Upper lobe of left lung (tissue), 4 donors: ENCODE data around the gene STRADB.

Experiments
- EP300 ChIP-seq, 4 donors: sonication (generic); formaldehyde crosslinking; IDR thresholded peaks; one replicate each; pipeline ENCODE4 v1.5.1; 2017; ENCODE audit warnings: antibody characterized with exemption in 4 of 4, control low read depth in 2 of 4
- POLR2A ChIP-seq, 4 donors: fragments of 450-650 bp; IDR thresholded peaks; one replicate each; pipeline ENCODE4 v1.5.1; 2016 to 2017; ENCODE audit warnings: antibody characterized with exemption in 4 of 4, mild to moderate bottlenecking in 2 of 4
- POLR2AphosphoS5 ChIP-seq, 2 donors: sonication (generic); formaldehyde crosslinking; IDR thresholded peaks; one replicate each; pipeline ENCODE4 v1.5.1; 2017; ENCODE audit warnings: antibody characterized with exemption in 2 of 2
- TF ChIP-seq, protein P1 (sequence below), 6 experiments: fragments of 450-650 bp in 4 of 6; fragments of 200-600 bp in 2 of 6; sonication (generic) in 2 of 6; IDR thresholded peaks; one replicate each; pipeline ENCODE4 v1.5.1; 2016 to 2019; ENCODE audit warnings: antibody characterized with exemption in 6 of 6

- no peak for TF ChIP-seq POLR2A (IDR thresholded peaks at IDR 0.05)
- no peak for TF ChIP-seq EP300 (IDR thresholded peaks at IDR 0.05)
- TF ChIP-seq, protein P1, sequence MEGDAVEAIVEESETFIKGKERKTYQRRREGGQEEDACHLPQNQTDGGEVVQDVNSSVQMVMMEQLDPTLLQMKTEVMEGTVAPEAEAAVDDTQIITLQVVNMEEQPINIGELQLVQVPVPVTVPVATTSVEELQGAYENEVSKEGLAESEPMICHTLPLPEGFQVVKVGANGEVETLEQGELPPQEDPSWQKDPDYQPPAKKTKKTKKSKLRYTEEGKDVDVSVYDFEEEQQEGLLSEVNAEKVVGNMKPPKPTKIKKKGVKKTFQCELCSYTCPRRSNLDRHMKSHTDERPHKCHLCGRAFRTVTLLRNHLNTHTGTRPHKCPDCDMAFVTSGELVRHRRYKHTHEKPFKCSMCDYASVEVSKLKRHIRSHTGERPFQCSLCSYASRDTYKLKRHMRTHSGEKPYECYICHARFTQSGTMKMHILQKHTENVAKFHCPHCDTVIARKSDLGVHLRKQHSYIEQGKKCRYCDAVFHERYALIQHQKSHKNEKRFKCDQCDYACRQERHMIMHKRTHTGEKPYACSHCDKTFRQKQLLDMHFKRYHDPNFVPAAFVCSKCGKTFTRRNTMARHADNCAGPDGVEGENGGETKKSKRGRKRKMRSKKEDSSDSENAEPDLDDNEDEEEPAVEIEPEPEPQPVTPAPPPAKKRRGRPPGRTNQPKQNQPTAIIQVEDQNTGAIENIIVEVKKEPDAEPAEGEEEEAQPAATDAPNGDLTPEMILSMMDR (IDR thresholded peaks at IDR 0.05) = no peak
- TF ChIP-seq POLR2AphosphoS5 (IDR thresholded peaks at IDR 0.05) = no peak
Observed at GRCh38 chr2:201465524-201465971, 14.0 kb downstream of the STRADB start.
